PC-3 (cell line): Measurements from ENCODE around the gene EMP1.

Experiments used
- CTCF ChIP-seq: fragments of 300-600 bp; sonication (generic); conservative IDR thresholded peaks from 2 replicates; pipeline ENCODE4 v1.5.1; 2017; ENCODE audit warnings: antibody characterized with exemption, low read depth, mild to moderate bottlenecking, low read length
- EZH2 ChIP-seq: fragments of 300-600 bp; sonication (generic); IDR thresholded peaks from one replicate; pipeline ENCODE4 v1.6.1; 2017; ENCODE audit warnings: antibody characterized with exemption, mild to moderate bottlenecking, low read length; ENCODE audit not compliant: unreplicated experiment

GRCh38 chr12:13209436-13210235 is 13.1 kb downstream of the EMP1 start:
- TF ChIP-seq EZH2 (no peak), CTCF (no peak)
